Transverse colon (tissue), 4 donors: ENCODE results near the gene L3MBTL4.

Experiments
- CTCF ChIP-seq, 5 experiments: fragments of 200-600 bp in 3 of 5; fragments of 450-650 bp in 2 of 5; sonication (generic) in 3 of 5; IDR thresholded peaks; 1 replicate in 2 of 5; 2 replicates in 3 of 5; pipeline ENCODE4 v1.5.1; 2016 to 2017; ENCODE audit warnings: antibody characterized with exemption in 5 of 5, inconsistent platforms in 3 of 5, mild to moderate bottlenecking in 2 of 5, moderate library complexity in 1 of 5
- EP300 ChIP-seq: sonication (generic); formaldehyde crosslinking; IDR thresholded peaks from one replicate; pipeline ENCODE4 v1.6.1; 2017; ENCODE audit warnings: antibody characterized with exemption, low read depth
- POLR2A ChIP-seq: fragments of 450-650 bp; IDR thresholded peaks from one replicate; pipeline ENCODE4 v1.6.1; 2016; ENCODE audit warnings: antibody characterized with exemption, mild to moderate bottlenecking, moderate library complexity
- POLR2AphosphoS5 ChIP-seq, 3 donors: sonication (generic); formaldehyde crosslinking; IDR thresholded peaks; one replicate each; pipeline ENCODE4 v1.6.1; 2016; ENCODE audit warnings: antibody characterized with exemption in 3 of 3

GRCh38 chr18:6406910-6407470, 7.7 kb downstream of the L3MBTL4 start:
- TF ChIP-seq CTCF (IDR thresholded peaks at IDR 0.05) (no peak), POLR2A (no peak), EP300 (no peak), POLR2AphosphoS5 (IDR thresholded peaks at IDR 0.05) (no peak)
